Measurements from ENCODE around the gene HSPA4. TPM values are rescaled to one million over a fixed set of nuclear protein-coding genes. Genes with fewer than 3 reads are reported as not detected.

The HSPA4 gene
- total RNA-seq, 1 donor from 2014 or later, result 94.4 TPM

GRCh38 chr5:133106343-133106742 is 54.5 kb downstream of the HSPA4 start:
- DNase-seq, result no peak

GRCh38 chr5:133106761-133107572 is 55.2 kb downstream of the HSPA4 start:
- DNase-seq, result no peak

- no peak for DNase-seq
Observed at GRCh38 chr5:133108481-133108921, 56.7 kb downstream of the HSPA4 start.

- DNase-seq, result no peak
Observed at GRCh38 chr5:133109655-133110483, 58.1 kb downstream of the HSPA4 start.

- no peak for DNase-seq
Observed at GRCh38 chr5:133110709-133111108, 58.9 kb downstream of the HSPA4 start.

- peak; percentile 94 for DNase-seq
Observed at GRCh38 chr5:133111299-133111698, 59.5 kb downstream of the HSPA4 start.

GRCh38 chr5:133112026-133112660 is 60.3 kb downstream of the HSPA4 start:
- no peak for DNase-seq

GRCh38 chr5:133113331-133114061 is 61.7 kb downstream of the HSPA4 start:
- no peak for DNase-seq

- DNase-seq, result no peak
Observed at GRCh38 chr5:133114166-133114932, 62.5 kb downstream of the HSPA4 start.

GRCh38 chr5:133114933-133115310 is 63.1 kb downstream of the HSPA4 start:
- no peak for DNase-seq

GRCh38 chr5:133116601-133117000 is 64.8 kb downstream of the HSPA4 start:
- DNase-seq, result no peak

GRCh38 chr5:133117166-133117911 is 65.5 kb downstream of the HSPA4 start:
- DNase-seq, result no peak

- DNase-seq, result no peak
Observed at GRCh38 chr5:133117912-133118445, 66.2 kb downstream of the HSPA4 start.

GRCh38 chr5:133118741-133119140 is 66.9 kb downstream of the HSPA4 start:
- no peak for DNase-seq

- DNase-seq, result peak; percentile 72
Observed at GRCh38 chr5:133119233-133119711, 67.5 kb downstream of the HSPA4 start.

- no peak for DNase-seq
Observed at GRCh38 chr5:133120156-133120750, 68.4 kb downstream of the HSPA4 start.

- DNase-seq, result no peak
Observed at GRCh38 chr5:133121080-133121479, 69.3 kb downstream of the HSPA4 start.

GRCh38 chr5:133121611-133122150 is 69.9 kb downstream of the HSPA4 start:
- DNase-seq, result no peak

- DNase-seq, result no peak
Observed at GRCh38 chr5:133122711-133123110, 70.9 kb downstream of the HSPA4 start.
